Kidney epithelial cell (primary cell): ENCODE results near the gene PDE11A. TPM values are rescaled to one million over a fixed set of nuclear protein-coding genes. Genes with fewer than 3 reads are reported as not detected.

ENCODE experiments used
- DNase-seq: peaks from one replicate; pipeline ENCODE4 v3.0.0-alpha.2; 2010; ENCODE audit warnings: low read depth
- H3K27me3 ChIP-seq: 2 replicates; pipeline ENCODE4 v1.6.0; 2011; ENCODE audit warnings: low read length; ENCODE audit not compliant: control insufficient read depth, insufficient read depth
- H3K36me3 ChIP-seq: 2 replicates; pipeline ENCODE4 v1.5.1; 2011; ENCODE audit warnings: low read length; ENCODE audit not compliant: control insufficient read depth, insufficient read depth
- H3K4me3 ChIP-seq: 2 replicates; pipeline ENCODE4 v1.5.1; 2011; ENCODE audit warnings: low read depth, mild to moderate bottlenecking, control low read depth, low read length
- total RNA-seq: library from RNA; depleted of rRNA; stranded (reverse); fragments of >200 nt; gene quantifications from 2 replicates; pipeline ENCODE4 v1.2.3, GENCODE V29; 2015
- TF ChIP-seq, protein P1 (sequence below): IDR thresholded peaks from 2 replicates; pipeline ENCODE4 v1.5.1; 2011; ENCODE audit warnings: mild to moderate bottlenecking, moderate library complexity, low read length, control low read depth, inconsistent platforms; ENCODE audit not compliant: insufficient read depth, poor library complexity, severe bottlenecking

The PDE11A gene
- total RNA-seq, 1 donor from 2014 or later = 0.13 TPM

DNA sequence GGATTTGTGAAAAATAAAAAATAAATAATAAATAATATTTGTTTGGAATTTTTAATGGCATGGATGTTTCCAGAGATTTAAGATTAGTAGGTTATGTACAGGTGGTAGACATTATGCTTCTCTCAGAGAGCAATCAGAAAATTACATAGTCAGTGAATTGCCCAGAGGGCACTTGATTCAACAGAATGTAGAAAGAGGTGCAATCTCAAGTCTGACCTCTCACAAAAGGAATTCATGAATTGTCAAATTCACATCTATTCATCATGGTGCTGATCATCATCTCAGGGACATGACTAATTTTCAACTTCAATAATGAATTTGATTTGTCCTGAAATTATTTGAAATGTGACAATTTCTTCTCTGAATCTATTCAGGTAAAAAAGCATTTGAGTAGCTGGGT is 172.5 kb downstream of the PDE11A start:
- no peaks in the 10 kb centered on the region for H3K36me3 ChIP-seq
- TF ChIP-seq, protein P1, sequence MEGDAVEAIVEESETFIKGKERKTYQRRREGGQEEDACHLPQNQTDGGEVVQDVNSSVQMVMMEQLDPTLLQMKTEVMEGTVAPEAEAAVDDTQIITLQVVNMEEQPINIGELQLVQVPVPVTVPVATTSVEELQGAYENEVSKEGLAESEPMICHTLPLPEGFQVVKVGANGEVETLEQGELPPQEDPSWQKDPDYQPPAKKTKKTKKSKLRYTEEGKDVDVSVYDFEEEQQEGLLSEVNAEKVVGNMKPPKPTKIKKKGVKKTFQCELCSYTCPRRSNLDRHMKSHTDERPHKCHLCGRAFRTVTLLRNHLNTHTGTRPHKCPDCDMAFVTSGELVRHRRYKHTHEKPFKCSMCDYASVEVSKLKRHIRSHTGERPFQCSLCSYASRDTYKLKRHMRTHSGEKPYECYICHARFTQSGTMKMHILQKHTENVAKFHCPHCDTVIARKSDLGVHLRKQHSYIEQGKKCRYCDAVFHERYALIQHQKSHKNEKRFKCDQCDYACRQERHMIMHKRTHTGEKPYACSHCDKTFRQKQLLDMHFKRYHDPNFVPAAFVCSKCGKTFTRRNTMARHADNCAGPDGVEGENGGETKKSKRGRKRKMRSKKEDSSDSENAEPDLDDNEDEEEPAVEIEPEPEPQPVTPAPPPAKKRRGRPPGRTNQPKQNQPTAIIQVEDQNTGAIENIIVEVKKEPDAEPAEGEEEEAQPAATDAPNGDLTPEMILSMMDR = no peak
- DNase-seq = no peak
- H3K27me3 ChIP-seq = no peaks in the 10 kb centered on the region
- no peak overlapping the region for H3K4me3 ChIP-seq

DNA sequence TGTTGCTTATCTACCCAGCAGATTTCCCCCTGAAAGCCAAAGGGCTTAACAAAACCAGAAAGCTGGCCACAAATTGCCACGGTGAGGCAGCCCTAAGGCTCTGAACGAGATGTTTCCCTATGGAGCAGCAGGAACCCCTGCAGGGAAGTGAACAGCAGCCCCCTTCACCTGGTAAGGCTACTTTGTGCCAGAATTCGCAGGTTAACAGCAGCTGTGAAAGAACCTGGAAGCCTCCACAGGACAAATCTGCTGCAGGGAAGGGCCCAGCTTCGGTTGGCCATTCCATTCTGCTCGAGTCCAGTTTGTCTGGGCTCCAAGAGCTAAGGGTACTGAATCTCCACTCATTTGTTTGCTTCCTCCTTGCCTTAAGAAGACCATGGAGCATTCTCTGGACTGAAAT is 175.3 kb downstream of the PDE11A start:
- no peak for DNase-seq
- H3K27me3 ChIP-seq = no peaks in the 10 kb centered on the region
- H3K4me3 ChIP-seq = no peak overlapping the region
- H3K36me3 ChIP-seq = no peaks in the 10 kb centered on the region
- TF ChIP-seq, protein P1 = no peak

DNA sequence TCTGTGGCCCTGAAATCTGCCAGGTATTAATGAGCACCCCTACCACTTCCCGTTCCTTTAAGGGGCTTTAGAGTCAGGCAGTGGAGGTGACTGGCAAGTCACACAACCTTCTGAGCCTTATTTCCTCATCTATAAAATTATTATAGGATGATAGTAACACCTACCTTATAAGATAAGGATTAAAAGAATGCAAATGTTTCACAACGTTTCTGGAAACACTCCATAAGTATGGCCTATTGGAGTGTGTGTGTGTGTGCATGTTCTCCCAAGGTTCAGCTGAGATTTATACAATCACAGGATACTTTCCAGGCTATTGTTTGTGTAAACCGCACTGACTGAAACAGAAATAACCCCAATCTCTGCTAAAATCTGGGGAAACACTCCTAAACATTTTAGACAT is 176.0 kb downstream of the PDE11A start:
- TF ChIP-seq, protein P1 = no peak
- H3K27me3 ChIP-seq = no peaks in the 10 kb centered on the region
- no peaks in the 10 kb centered on the region for H3K36me3 ChIP-seq
- no peak for DNase-seq
- H3K4me3 ChIP-seq = no peak overlapping the region

DNA sequence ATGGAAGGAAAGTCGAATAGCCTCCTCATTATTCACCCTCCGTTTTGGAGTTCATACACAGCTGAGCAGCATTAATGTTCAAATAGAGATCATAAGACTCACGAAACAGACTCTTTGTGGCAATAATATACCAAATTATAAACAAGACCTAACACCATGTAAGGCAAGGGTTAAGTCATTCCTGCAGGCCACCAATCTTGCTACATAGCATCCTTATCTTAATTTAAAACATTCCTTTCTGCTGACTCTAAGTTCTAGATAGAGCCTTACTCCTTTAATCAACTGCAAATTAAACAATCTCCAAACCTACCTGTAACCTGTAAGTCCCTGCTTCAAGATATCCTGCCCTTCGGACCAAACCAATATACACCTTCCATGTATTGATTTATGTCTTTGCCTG is 178.0 kb downstream of the PDE11A start:
- TF ChIP-seq, protein P1 = no peak
- Histone ChIP-seq H3K4me3 (no peak overlapping the region), H3K36me3 (no peaks in the 10 kb centered on the region), H3K27me3 (no peaks in the 10 kb centered on the region)
- no peak for DNase-seq

DNA sequence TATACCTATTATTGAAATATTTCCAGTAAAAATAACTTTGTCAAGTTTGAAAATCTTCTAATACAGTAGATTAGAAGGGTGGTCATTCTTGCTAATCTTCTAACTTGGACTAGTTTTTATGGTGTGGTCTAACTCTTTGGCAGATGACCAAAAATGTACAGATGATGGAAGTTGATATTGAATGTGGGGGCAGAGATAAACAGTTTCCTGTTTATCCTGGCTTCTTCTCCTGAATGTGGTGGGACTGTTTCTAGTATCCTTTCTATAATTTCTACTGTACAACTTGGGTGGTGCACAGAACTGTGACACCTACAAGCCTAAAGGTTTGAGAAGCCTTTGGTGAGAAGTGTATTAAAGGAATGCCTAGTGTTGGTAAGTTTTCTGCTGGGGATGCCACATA is 178.7 kb downstream of the PDE11A start:
- no peaks in the 10 kb centered on the region for H3K36me3 ChIP-seq
- no peak for DNase-seq
- no peaks in the 10 kb centered on the region for H3K27me3 ChIP-seq
- TF ChIP-seq, protein P1 = no peak
- no peak overlapping the region for H3K4me3 ChIP-seq

DNA sequence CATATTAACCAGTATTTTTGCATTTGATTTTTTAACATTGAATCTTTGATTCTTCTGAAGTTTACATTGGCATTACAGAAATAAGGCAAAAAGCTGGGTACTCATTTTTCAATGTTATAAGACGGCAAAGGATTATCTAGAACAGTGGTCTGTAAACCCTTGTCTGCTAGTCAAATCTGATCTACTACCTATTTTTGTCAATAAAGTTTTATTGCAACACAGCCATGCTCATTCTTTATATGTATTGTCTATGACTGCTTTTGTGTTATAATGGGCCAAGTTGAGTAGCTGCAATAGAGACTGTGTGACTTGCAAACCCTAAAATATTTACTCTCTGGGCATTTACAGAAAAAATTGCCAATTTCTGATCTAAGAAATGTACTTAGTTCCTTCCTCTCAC is 181.0 kb downstream of the PDE11A start:
- no peaks in the 10 kb centered on the region for H3K36me3 ChIP-seq
- no peak for DNase-seq
- TF ChIP-seq, protein P1 = no peak
- H3K27me3 ChIP-seq = no peaks in the 10 kb centered on the region
- H3K4me3 ChIP-seq = no peak overlapping the region
